Measurements from ENCODE around the gene MRTFA. TPM values are rescaled to one million over a fixed set of nuclear protein-coding genes. Genes with fewer than 3 reads are reported as not detected.
"Not testable (repeated sequence)": the region's sequence is repeated elsewhere in the genome, so short reads cannot be mapped to it uniquely, and the experiment has no call there.

The MRTFA gene
- polyA plus RNA-seq, 4 donors = 19.6 to 32.0 (median 28.0) TPM

DNA sequence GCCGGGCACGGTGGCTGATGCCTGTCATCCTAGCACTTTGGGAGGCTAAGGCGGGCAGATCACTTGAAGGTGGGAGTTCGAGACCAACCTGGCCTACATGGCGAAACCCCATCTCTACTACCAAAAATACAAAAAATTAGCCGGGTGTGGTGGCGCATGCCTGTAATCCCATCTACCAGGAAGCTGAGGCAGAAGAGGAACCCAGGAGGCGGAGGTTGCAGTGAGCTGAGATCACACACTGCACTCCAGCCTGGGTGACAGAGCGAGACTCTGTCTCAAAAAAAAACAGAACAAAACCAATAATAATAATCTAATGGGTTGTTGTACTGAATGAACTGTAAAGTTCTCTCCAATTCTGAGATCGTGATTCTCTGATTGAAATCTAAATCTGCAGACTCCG lies 258.1 kb downstream of the MRTFA start:
- DNase-seq (ENCODE audit: low read depth in 4 of 4, low spot score in 2 of 4) = not testable (repeated sequence)

DNA sequence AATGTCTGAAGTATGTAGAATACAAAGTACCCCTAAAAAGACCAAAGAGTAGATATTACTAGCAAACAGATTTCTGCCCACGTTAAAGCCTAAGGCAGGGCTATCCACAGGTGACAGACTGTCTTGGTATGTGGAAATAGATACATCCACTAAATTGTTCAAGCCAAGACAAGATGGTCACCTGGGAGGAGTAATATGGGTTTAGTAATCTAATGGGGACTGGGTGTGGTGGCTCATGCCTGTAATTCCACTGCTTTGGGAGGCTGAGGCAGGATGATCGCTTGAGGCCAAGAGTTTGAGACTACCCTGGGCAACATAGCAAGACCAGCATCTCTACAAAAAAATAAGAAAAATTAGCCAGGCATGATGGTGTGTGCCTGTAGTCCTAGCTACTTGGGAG lies 258.6 kb downstream of the MRTFA start:
- no peak for DNase-seq (ENCODE audit: low read depth in 4 of 4, low spot score in 2 of 4)

DNA sequence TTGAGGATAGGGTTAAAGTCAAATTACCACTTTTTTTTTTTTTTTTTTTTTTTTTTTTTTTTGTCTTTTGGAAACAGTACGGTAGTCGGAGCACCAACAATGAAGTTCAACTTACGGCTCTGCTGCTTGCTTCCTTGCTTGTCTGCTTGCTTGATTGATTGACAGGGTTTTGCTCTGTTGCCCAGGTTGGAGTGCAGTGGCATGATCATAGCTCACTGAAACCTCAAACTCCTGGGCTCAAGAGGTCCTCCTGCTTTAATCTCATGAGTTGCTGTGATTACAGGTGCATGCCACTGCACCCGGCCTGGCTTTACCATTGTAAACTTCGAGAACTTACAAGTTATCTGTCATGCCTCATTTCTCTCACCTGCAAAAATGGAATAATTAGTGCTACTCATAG lies 260.4 kb downstream of the MRTFA start:
- DNase-seq (ENCODE audit: low read depth in 4 of 4, low spot score in 2 of 4) = no peak

DNA sequence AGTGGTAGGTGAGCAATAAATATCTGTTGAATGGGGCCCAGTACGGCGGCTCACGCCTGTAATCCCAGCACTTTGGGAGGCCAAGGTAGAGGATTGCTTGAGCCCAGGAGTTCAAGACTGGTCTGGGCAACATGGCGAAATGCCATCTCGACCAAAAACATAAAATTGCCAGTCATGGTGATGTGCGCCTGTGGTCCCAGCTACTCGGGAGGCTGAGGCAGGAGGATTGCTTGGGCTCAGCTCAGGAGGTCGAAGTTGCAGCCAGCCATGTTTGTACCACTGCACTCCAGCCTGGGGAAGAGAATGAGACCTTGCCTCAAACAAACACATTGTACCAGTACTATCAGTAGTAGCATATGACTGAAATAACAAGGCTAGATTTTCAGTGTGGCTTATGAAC lies 262.0 kb downstream of the MRTFA start:
- DNase-seq (ENCODE audit: low read depth in 4 of 4, low spot score in 2 of 4) = no peak

DNA sequence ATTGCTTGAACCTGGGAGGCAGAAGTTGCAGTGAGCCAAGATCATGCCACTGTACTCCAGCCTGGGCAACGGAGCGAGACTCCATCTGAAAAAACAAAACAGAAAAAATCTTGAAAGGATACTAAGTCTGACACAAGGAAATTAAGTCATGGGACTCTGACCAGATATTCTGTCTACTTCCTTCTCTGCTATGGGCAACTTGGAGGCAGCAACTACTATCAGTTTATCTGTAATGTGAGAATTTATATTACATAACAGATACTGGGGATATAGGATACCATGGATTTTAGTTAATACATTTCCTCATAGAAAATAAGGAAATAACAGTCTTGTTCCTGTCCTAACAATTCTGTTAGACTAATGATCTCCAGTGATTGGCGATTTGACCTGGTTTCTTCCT lies 267.7 kb downstream of the MRTFA start:
- DNase-seq (ENCODE audit: low read depth in 4 of 4, low spot score in 2 of 4) = no peak

DNA sequence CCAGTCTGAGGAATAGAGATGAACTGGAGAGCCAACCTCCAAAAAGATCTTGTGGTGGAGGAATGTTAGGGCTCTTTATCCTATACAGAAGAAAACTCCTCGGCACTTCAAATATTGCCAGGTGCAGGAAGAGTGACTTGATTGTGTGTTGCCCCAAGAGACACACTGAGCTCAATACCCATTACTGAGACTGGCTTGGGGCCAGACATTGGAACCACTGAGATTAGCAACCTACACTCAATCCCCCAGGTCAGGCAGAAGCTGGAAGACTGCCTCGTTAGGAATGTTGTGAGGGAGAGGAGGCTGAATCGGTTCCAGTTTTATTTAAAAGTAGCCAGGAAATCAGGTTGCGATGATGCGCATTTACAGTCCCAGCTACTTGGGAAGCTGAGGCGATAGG lies 268.5 kb downstream of the MRTFA start:
- no peak for DNase-seq (ENCODE audit: low read depth in 4 of 4, low spot score in 2 of 4)

DNA sequence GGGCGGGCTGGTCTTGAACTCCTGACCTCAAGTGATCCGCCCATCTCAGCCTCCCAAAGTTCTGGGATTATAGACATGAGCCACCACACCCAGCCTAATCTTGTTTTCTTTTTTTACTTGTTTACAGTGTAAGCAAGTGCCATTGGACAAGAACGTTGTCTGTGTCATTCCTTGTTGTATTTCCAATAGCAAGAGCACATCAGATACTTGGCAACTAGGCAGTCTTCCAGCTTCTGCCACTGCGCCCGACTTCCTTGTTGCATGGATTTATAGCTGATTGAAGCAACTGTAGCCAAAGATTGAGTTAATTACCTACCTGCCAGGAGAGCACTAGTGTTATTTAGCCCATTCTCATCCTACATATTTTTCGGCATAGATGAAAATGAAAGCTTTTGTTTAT lies 269.2 kb downstream of the MRTFA start:
- DNase-seq (ENCODE audit: low read depth in 4 of 4, low spot score in 2 of 4) = no peak

DNA sequence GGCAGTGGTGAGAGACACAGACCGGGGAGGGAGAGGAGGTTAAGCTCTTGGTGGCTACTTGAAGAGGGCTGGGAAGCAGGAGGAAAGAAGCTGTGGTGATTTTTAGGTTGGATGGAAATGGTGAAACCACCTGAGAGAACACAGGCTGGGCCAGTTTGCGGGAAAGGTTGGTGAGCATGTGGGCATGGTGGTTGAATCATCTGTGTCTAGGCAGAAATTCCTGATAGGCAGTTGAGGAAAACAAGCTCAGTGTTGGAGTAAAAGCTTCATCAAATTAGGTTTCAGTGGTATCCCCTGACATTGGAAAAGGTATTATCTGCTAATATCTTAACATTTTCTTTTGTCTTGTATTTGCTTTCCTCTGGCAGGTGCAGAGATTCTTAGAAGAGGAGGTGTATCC lies 270.5 kb downstream of the MRTFA start:
- no peak for DNase-seq (ENCODE audit: low read depth in 4 of 4, low spot score in 2 of 4)

DNA sequence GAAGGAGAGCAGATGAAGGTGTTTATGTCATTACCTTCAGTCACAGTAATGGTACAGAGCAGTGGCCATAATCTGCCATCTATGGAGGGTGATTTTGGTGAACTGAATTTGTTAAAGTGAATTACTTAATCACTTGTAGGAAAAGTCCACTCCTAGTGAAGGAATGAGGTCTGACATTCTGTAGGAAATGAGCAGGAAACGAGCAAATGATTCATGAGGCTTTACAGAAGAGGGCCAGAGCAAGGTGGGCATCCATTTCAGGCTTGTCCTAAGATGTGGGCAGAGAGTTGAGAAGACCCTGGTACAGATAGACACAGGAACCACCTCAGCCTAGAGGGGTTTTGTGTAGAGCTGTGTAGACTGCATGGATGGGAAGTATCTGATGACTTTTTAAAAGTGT lies 272.1 kb downstream of the MRTFA start:
- DNase-seq (ENCODE audit: low read depth in 4 of 4, low spot score in 2 of 4) = no peak

DNA sequence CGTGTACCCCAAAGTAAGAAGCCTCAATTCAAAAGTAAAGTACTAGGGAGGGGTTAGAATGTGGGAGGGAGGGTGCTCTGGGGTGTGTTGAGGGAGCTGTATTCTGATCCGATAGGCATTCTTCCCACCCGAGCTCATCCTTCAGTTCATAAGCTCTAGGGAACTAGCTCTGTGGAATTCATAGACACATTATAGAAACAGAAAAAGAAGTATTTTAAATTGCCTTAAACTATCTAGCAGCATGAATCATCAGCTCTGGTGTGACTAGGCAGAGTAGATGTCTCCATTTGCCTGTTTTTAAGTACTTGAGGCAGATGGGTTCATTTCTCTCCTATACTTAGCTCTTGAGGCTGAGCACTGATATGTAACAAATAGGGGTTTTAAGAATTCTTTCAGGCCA lies 273.5 kb downstream of the MRTFA start:
- DNase-seq (ENCODE audit: low read depth in 4 of 4, low spot score in 2 of 4) = no peak

DNA sequence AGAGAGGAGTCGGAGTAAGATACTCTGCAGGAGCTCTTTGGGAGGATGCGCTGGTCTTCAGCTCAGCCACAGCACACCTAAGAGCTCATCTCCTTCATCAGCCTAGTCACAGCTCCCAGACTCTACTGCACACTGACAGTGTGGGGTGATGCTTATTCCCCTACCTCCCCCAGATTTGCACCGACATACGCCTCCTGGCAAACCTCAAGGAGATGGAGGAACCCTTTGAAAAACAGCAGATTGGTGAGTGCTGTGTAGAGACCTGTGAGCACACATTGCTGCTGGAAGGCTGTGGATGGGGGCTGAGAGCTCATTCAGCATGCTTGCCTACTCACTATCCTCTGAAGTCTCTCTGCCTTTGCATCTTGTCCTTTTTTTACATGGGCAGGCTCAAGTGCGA lies 275.4 kb downstream of the MRTFA start:
- DNase-seq (ENCODE audit: low read depth in 4 of 4, low spot score in 2 of 4) = no peak

Other genes starting within 250 kb of the MRTFA start
- under 1 TPM; 0.10 to 0.44 (median 0.34) TPM for gene MCHR1, start 42.8 kb upstream of the MRTFA start, polyA plus RNA-seq (ENCODE audit: insufficient read length in 4 of 4)
- 10 to 100 TPM; 36.4 to 43.0 (median 38.6) TPM for gene SLC25A17, start 182.6 kb upstream of the MRTFA start, polyA plus RNA-seq (ENCODE audit: insufficient read length in 4 of 4)
- 100 to 1,000 TPM; 579 to 705 (median 610) TPM for gene ST13, start 219.9 kb upstream of the MRTFA start, polyA plus RNA-seq (ENCODE audit: insufficient read length in 4 of 4)
- 10 to 100 TPM; 18.3 to 25.6 (median 23.3) TPM for gene XPNPEP3, start 220.4 kb upstream of the MRTFA start, polyA plus RNA-seq (ENCODE audit: insufficient read length in 4 of 4)
- gene DNAJB7, start 225.4 kb upstream of the MRTFA start, polyA plus RNA-seq (ENCODE audit: insufficient read length in 4 of 4) = 1 to 10 TPM in 1 of 4 donors, under 1 TPM in 3; 0.20 to 1.0 (median 0.56) TPM

All from left renal cortex interstitium (tissue), 4 donors.